HEK293T (cell line): ENCODE results near the gene FCAMR.

Experiments used
- ARNT ChIP-seq: fragments of 450-650 bp; IDR thresholded peaks from 2 replicates; pipeline ENCODE4 v1.6.1; 2017; ENCODE audit warnings: mild to moderate bottlenecking
- BHLHE40 ChIP-seq: fragments of 450-650 bp; IDR thresholded peaks from 2 replicates; pipeline ENCODE4 v1.6.1; 2016; ENCODE audit warnings: mild to moderate bottlenecking, moderate library complexity, borderline replicate concordance
- CTBP1 ChIP-seq: fragments of 450-650 bp; IDR thresholded peaks from 2 replicates; pipeline ENCODE4 v1.6.1; 2016; ENCODE audit warnings: borderline replicate concordance
- FOXM1 ChIP-seq: fragments of 450-650 bp; IDR thresholded peaks from 2 replicates; pipeline ENCODE4 v1.6.1; 2017; ENCODE audit warnings: mild to moderate bottlenecking, borderline replicate concordance
- HDGF ChIP-seq: fragments of 450-650 bp; IDR thresholded peaks from 2 replicates; pipeline ENCODE4 v1.6.1; 2017; ENCODE audit warnings: antibody characterized with exemption, borderline replicate concordance

DNA sequence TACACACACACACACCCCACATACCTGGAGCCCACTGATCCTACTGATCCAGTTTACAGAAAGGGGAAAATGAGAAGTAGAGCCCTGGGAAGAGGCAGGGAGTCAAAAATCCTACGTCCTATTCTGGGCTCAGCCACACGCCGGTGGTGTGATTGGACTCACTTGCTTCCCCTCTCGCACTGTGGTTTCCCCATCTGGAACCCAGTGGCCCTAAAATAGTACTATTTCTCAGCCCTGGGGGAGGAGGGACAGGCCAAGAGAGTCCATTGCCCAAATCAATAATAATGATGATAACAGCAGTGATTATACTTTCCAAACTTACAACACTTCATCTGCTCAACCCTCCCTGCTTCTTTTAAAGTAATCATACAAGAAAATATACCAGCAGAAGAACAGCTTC lies 21.1 kb downstream of the FCAMR start:
- TF ChIP-seq HDGF (no peak), CTBP1 (no peak), BHLHE40 (no peak), ARNT (no peak), FOXM1 (no peak)
